K562 (cell line): ENCODE data around the gene CHMP4B. TPM values are rescaled to one million over a fixed set of nuclear protein-coding genes. Genes with fewer than 3 reads are reported as not detected.

Experiments
- ATAC-seq: fragments of 200-7000 bp; cut with Tn5 transposase; 3 replicates; pipeline ENCODE4 v1.9.1; 2020; ENCODE audit warnings: moderate library complexity
- BruUV-seq: library from RNA; stranded (reverse); fragments of 400-500 nt; replicated peaks from 2 replicates; lab custom pipeline; 2021; lab: Mats Ljungman, UMichigan
- CTCF ChIA-PET: fragments of 300-600 bp; formaldehyde crosslinking; extraction: SDS; loops from one replicate; lab custom pipeline; 2021; ENCODE audit warnings: low intra/inter-chr PET ratio; lab: Yijun Ruan, JAX
- POLR2A ChIA-PET: fragments of 300-600, 350-650 bp; sonication (Branson Sonifier 250); formaldehyde crosslinking; extraction: SDS; loops from one replicate; lab custom pipeline; 2021; ENCODE audit warnings: antibody characterized with exemption, inconsistent platforms; lab: Yijun Ruan, JAX
- DNase-seq, 4 experiments: peaks; one replicate each; pipeline versions ENCODE4 v3.0.0 to v3.0.0-alpha.2; 2011 to 2018; ENCODE audit warnings: low spot score in 3 of 4, mixed read lengths in 3 of 4; ENCODE audit errors: extremely low read depth in 1 of 4
- FAIRE-seq: peaks from 2 replicates; lab custom pipeline; 2011; peaks lifted over from hg19 to GRCh38; lab: Jason Lieb, UNC
- H2AFZ ChIP-seq: 2 replicates; pipeline ENCODE4 v1.6.0; 2011; ENCODE audit warnings: low read depth, low read length, control low read depth, inconsistent platforms
- H3K27ac ChIP-seq: fragments of 200-600 bp; 3 replicates; pipeline ENCODE4 v1.8.0; 2011; ENCODE audit warnings: low read depth, mild to moderate bottlenecking, control low read depth, inconsistent platforms, low read length, moderate library complexity, mixed read lengths; ENCODE audit errors: extremely low read depth
- H3K27me3 ChIP-seq, 2 experiments: fragments of 300-600 bp in 1 of 2; 2 replicates in 1 of 2; 3 replicates in 1 of 2; pipeline versions ENCODE4 v1.6.0 to v1.8.0; 2011; ENCODE audit warnings: inconsistent platforms in 2 of 2, low read length in 2 of 2, mild to moderate bottlenecking in 1 of 2, mixed read lengths in 1 of 2, moderate library complexity in 1 of 2; ENCODE audit not compliant: control insufficient read depth in 2 of 2, insufficient read depth in 2 of 2
- H3K36me3 ChIP-seq: fragments of 300-600 bp; 3 replicates; pipeline ENCODE4 v1.8.0; 2011; ENCODE audit warnings: mild to moderate bottlenecking, low read length, inconsistent platforms; ENCODE audit not compliant: control insufficient read depth, insufficient read depth
- H3K4me1 ChIP-seq, 2 experiments: fragments of 200-600 bp in 1 of 2; replicated peaks in 1 of 2; 2 replicates in 1 of 2; 3 replicates in 1 of 2; pipeline versions ENCODE4 v1.5.1 to v1.8.0; 2011; ENCODE audit warnings: inconsistent platforms in 2 of 2, low read length in 2 of 2, mild to moderate bottlenecking in 1 of 2, mixed read lengths in 1 of 2, moderate library complexity in 1 of 2; ENCODE audit not compliant: control insufficient read depth in 2 of 2, insufficient read depth in 2 of 2
- H3K4me2 ChIP-seq: 2 replicates; pipeline ENCODE4 v1.6.1; 2011; ENCODE audit warnings: low read length, control low read depth, inconsistent platforms, mixed read lengths; ENCODE audit not compliant: insufficient read depth
- H3K4me3 ChIP-seq: fragments of 200-600 bp; sonication (generic), shearing (Covaris generic); 2 replicates; pipeline ENCODE4 v1.5.1; 2016; ENCODE audit warnings: control low read depth, inconsistent platforms
- H3K79me2 ChIP-seq: fragments of 200-600 bp; 3 replicates; pipeline ENCODE4 v1.8.0; 2011; ENCODE audit warnings: low read length, inconsistent platforms; ENCODE audit not compliant: control insufficient read depth, insufficient read depth
- H3K9ac ChIP-seq, 2 experiments: 2 replicates each; pipeline versions ENCODE4 v1.6.0 to v1.6.1; 2011; ENCODE audit warnings: low read depth in 2 of 2, low read length in 2 of 2, control low read depth in 1 of 2, inconsistent platforms in 1 of 2, mild to moderate bottlenecking in 1 of 2, mixed read lengths in 1 of 2; ENCODE audit not compliant: insufficient read depth in 1 of 2
- H3K9me1 ChIP-seq: one replicate; pipeline ENCODE4 v1.6.0; 2011; ENCODE audit warnings: inconsistent platforms, mild to moderate bottlenecking, low read length, moderate library complexity; ENCODE audit not compliant: control insufficient read depth, insufficient read depth
- H3K9me3 ChIP-seq: replicated peaks from 2 replicates; pipeline ENCODE4 v1.5.1; 2011; ENCODE audit warnings: low read depth, low read length, inconsistent platforms; ENCODE audit not compliant: control insufficient read depth, insufficient read depth
- H4K20me1 ChIP-seq: replicated peaks from 2 replicates; pipeline ENCODE4 v1.6.1; 2011; ENCODE audit warnings: low read length, inconsistent platforms, mixed read lengths; ENCODE audit not compliant: control insufficient read depth, insufficient read depth
- ADNP ChIP-seq: fragments of 200-800 bp; sonication (Bioruptor generic); IDR thresholded peaks from 2 replicates; pipeline ENCODE4 v1.6.1; 2016; ENCODE audit warnings: missing genetic modification characterization, missing compliant biosample characterization
- FOXJ2 ChIP-seq: fragments of 200-800 bp; sonication (Bioruptor generic); IDR thresholded peaks from 2 replicates; pipeline ENCODE4 v1.6.1; 2016; ENCODE audit warnings: missing genetic modification characterization, missing compliant biosample characterization
- HMG20A ChIP-seq: fragments of 450-650 bp; formaldehyde crosslinking; conservative IDR thresholded peaks from 2 replicates; pipeline ENCODE4 v1.4.0; 2020; ENCODE audit warnings: mild to moderate bottlenecking, mixed read lengths
- MEF2D ChIP-seq: conservative IDR thresholded peaks from 2 replicates; pipeline ENCODE4 v1.6.1; 2016; ENCODE audit warnings: low read depth, missing genetic modification characterization, missing compliant biosample characterization
- MYBL2 ChIP-seq, 2 experiments: fragments of 450-650 bp in 1 of 2; sonication (generic) in 1 of 2; formaldehyde crosslinking in 1 of 2; IDR thresholded peaks; 2 replicates each; pipeline versions ENCODE4 v1.6.1 to v1.8.1; 2017 to 2022; ENCODE audit warnings: borderline replicate concordance in 1 of 2, inconsistent platforms in 1 of 2, low read depth in 1 of 2, mild to moderate bottlenecking in 1 of 2, missing genetic modification reagents in 1 of 2, moderate library complexity in 1 of 2
- TRIM28 ChIP-seq: fragments of 450-650 bp; IDR thresholded peaks from 2 replicates; pipeline ENCODE4 v1.6.1; 2017
- ZNF696 ChIP-seq: fragments of 250-450 bp; sonication (Bioruptor Pico); conservative IDR thresholded peaks from 2 replicates; pipeline ENCODE4 v1.4.0; 2020; ENCODE audit warnings: mild to moderate bottlenecking, moderate library complexity
- WGBS: fragments of 100-300 bp; shearing (Covaris generic); methylation state at CpG from one replicate; pipeline ENCODE4 v1.1.6; 2016; ENCODE audit warnings: low coverage, mixed read lengths; ENCODE audit not compliant: insufficient coverage; ENCODE audit errors: missing lambda C conversion rate; 5-methylcytosine and 5-hydroxymethylcytosine counted together
- in situ Hi-C: fragments of 300-500 bp; cut with MboI; formaldehyde crosslinking; loops from 4 replicates; pipeline ENCODE4 v1.15.0; 2018; ENCODE audit warnings: inconsistent platforms, mixed read lengths
- intact Hi-C: fragments of 100-400 bp; cut with micrococcal nuclease; formaldehyde crosslinking; loops from 2 replicates; pipeline ENCODE4 v1.14.2; 2022
- polyA plus RNA-seq, 8 experiments: library from polyadenylated mRNA; depleted of rRNA in 4 of 8; stranded (reverse) in 5 of 8; unstranded in 3 of 8; fragments of >200 nt; fragmentation: Nextera tagmentation in 2 of 8; fragmentation: Illumina TruSeq in 1 of 8; extraction: Ambion mirVana in 2 of 8; extraction: Trizol in 1 of 8; gene quantifications; 2 replicates each; pipeline versions ENCODE4 v1.2.1 to v1.2.3, GENCODE V29; 2011 to 2014; ENCODE audit warnings: inconsistent platforms in 1 of 8, missing spikeins in 1 of 8
- total RNA-seq, 7 experiments: library from RNA; depleted of rRNA in 6 of 7; stranded (reverse); fragments of >200 nt in 6 of 7; fragmentation: Illumina TruSeq in 2 of 7; extraction: Trizol in 2 of 7; gene quantifications; 2 replicates each; pipeline versions ENCODE4 v1.2.1 to v1.2.3, GENCODE V29; 2011 to 2021; ENCODE audit warnings: low replicate concordance in 1 of 7
- TF ChIP-seq, protein P1 (sequence below), 3 experiments: fragments of 200-800 bp in 1 of 3; sonication (Bioruptor generic) in 1 of 3; sonication (generic) in 1 of 3; formaldehyde crosslinking in 1 of 3; IDR thresholded peaks; 2 replicates each; pipeline versions ENCODE4 v1.6.1 to v1.8.0; 2016 to 2022; ENCODE audit warnings: mild to moderate bottlenecking in 2 of 3, missing compliant biosample characterization in 2 of 3, missing genetic modification characterization in 2 of 3, missing genetic modification reagents in 1 of 3

Gene CHMP4B
- total and polyA plus RNA-seq, 9 of the 15 experiments (the other 6 are each of a cell fraction or from before 2014, with no cell fraction given) = 1.8 to 64.7 (median 31.8) TPM

DNA sequence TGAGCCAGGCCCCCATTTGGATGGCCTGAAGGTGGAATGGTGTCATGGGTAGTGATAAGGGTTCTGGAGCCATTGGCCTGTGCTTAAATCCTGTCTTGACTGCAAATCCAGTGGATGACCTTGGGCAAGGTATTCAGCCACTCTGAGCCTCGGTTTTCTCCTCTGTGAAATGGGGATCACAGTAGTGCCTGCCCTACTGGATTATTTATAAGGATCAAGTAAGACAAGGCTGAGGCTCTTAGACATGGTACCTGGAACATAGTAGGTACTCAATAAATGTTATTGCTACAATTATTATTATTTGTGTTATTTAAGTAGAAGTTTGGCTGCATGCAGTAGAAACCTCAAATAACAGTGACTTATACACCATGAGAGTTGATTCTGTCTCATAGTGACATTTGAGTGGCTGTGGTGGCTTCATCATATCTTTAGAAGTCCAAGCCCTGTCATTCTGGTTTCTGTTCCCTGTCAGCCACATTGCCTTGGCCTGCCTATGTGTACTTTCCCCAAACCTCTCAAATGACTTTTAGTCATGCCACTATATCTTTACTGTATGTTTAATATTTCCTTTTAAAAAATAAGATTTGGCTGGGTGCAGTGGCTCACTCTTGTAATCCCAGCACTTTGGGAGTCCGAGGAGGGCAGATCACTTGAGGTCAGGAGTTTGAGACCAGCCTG lies 37.6 kb upstream of the CHMP4B start (continued):
- TF ChIP-seq FOXJ2 (tag) (no peak), ZNF696 (CRISPR knock-in tag) (no peak), ADNP (tag) (0 out of 2 replicates have a peak, but pooled peaks have one; percentile 32), MYBL2 (IDR thresholded peaks at IDR 0.05; ENCODE audit: low read depth) (no peak), MYBL2 (CRISPR knock-in tag; IDR thresholded peaks at IDR 0.05; ENCODE audit: borderline replicate concordance) (no peak)

DNA sequence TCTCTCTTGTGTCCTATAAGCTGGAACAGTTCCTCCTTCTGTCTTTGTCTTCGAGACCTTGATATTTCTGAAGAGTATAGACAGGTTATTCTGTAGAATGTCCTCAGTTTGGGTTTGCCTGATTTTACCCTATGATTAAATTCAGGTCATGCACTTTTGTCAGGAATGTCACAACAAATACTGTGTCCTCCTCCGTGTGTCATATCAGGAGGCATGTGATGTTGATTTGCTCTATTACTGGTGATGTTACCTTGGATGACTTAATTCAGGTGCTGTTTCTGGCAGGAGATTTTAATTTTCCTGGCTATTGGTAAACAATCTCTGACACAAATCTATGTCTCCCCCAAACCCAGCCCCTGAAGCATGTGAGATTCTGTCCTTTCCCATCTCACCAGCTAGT lies 33.3 kb upstream of the CHMP4B start:
- H3K27me3 ChIP-seq = no peaks in the 10 kb centered on the region
- H3K27ac ChIP-seq = no peak overlapping the region
- H3K9me1 ChIP-seq = peaks cover 3% of the 10 kb centered on the region
- 50% methylated on average over 2 of the region's 2 CpGs for WGBS
- no peak for DNase-seq
- no peaks in the 10 kb centered on the region for H3K9me3 ChIP-seq
- CTCF ChIA-PET = no interaction called here
- H3K4me3 ChIP-seq = no peak overlapping the region
- in situ Hi-C loops = no loop called here
- peaks cover 4 to 6% of the 10 kb centered on the region in 2 experiments; a peak in 3 of 5 replicates for H3K4me1 ChIP-seq
- H3K79me2 ChIP-seq = no peaks in the 10 kb centered on the region
- H2AFZ ChIP-seq = 0 out of 2 replicates have a peak overlapping the region, but pooled peaks have one; percentile 44
- no TSS peak for BruUV-seq
- no peak overlapping the region for H3K4me2 ChIP-seq
- intact Hi-C loops = no loop called here
- H4K20me1 ChIP-seq = no peaks in the 10 kb centered on the region
- ATAC-seq = no peak
- POLR2A ChIA-PET = no interaction called here
- no peaks in the 10 kb centered on the region for H3K36me3 ChIP-seq
- no peak overlapping the region for H3K9ac ChIP-seq
- no peak for FAIRE-seq
- TF ChIP-seq MEF2D (tag) = no peak
- TF ChIP-seq TRIM28 = no peak
- no peak for TF ChIP-seq HMG20A
- TF ChIP-seq, protein P1, sequence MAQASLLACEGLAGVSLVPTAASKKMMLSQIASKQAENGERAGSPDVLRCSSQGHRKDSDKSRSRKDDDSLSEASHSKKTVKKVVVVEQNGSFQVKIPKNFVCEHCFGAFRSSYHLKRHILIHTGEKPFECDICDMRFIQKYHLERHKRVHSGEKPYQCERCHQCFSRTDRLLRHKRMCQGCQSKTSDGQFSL (CRISPR knock-in tag; IDR thresholded peaks at IDR 0.05) = no peak
- TF ChIP-seq, protein P1 (tag; IDR thresholded peaks at IDR 0.05) = no peak
